ENCODE measurements around the gene CFDP1.
"Not testable (repeated sequence)": the region's sequence is repeated elsewhere in the genome, so short reads cannot be mapped to it uniquely, and the experiment has no call there.

The CFDP1 gene

DNA sequence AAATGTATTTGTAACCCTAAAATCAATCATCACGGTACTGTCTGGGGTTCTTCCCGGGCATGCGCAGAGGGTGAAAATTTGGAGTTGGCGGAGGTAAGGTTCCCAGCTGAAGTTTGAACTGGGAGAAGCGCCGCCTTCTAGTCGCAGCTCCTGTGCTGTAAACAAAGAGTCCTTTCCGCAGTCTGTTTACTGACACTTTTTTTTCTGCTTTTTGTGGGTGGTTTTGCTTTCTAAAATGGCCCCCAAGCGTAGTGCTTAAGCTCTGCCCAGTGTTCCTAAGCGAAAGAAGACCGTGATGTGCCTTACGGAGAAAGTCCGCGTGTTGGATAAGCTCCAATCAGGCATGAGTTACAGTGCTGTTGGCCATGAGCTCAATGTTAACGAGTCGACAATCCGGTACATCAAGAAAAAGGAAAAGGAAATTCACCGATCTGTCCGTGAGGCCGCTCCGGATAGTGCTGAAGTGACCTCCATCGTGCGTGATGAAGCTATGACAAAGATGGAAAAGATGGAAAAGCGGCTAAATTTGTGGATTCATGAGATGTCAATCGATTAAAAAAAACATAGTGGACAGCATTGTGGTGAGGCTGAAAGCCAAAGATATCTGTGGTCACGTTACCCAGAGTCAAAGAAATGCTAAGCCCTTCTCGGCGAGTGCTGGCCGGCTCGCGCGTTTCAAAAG, 570 bp upstream of the CFDP1 start:
- Histone ChIP-seq H3K36me3 (peaks cover 0 to 5% (median 0%) of the 10 kb centered on the region in 3 donors), H3K27ac (peak overlapping the region; percentile 96 to 99), H3K4me1 (peaks cover 0 to 32% (median 12%) of the 10 kb centered on the region in 4 donors), H3K4me3 (peak overlapping the region; percentile 73 to 92), H3K9me3 (no peaks in the 10 kb centered on the region), H3K27me3 (no peaks in the 10 kb centered on the region)
- peak; percentile 73 to 87 for DNase-seq
- intact Hi-C loops (cut with DNase I; ENCODE audit: low total_unique reads), result no loop called here
- TF ChIP-seq CTCF (IDR thresholded peaks at IDR 0.05), result no peak

GRCh38 chr16:75429621-75430403, 3.5 kb downstream of the CFDP1 start:
- no peaks in the 10 kb centered on the region for H3K27me3 ChIP-seq
- TF ChIP-seq CTCF (IDR thresholded peaks at IDR 0.05), result no peak
- no peak for DNase-seq
- H3K4me1 ChIP-seq, result peaks cover 0 to 45% (median 19%) of the 10 kb centered on the region in 4 donors
- no peak overlapping the region for H3K27ac ChIP-seq
- no peak overlapping the region for H3K4me3 ChIP-seq
- intact Hi-C loops (cut with DNase I; ENCODE audit: low total_unique reads), result no loop called here
- H3K9me3 ChIP-seq, result no peaks in the 10 kb centered on the region
- peaks cover 0 to 5% (median 0%) of the 10 kb centered on the region in 3 donors for H3K36me3 ChIP-seq

GRCh38 chr16:75426524-75426923, 6.8 kb downstream of the CFDP1 start:
- H3K4me3 ChIP-seq; H3K9me3 ChIP-seq; intact Hi-C loops (cut with DNase I; ENCODE audit: low total_unique reads); H3K27me3 ChIP-seq; DNase-seq; H3K36me3 ChIP-seq: not testable (repeated sequence)
- Histone ChIP-seq H3K4me1 (peaks cover 0 to 45% (median 13%) of the 10 kb centered on the region in 4 donors), H3K27ac (peak overlapping the region in 1 of 2 donors; percentile 50)

- H3K27ac ChIP-seq; H3K9me3 ChIP-seq; intact Hi-C loops (cut with DNase I; ENCODE audit: low total_unique reads); DNase-seq; H3K36me3 ChIP-seq; H3K27me3 ChIP-seq; H3K4me3 ChIP-seq: not testable (repeated sequence)
- H3K4me1 ChIP-seq, result peaks cover 0 to 47% (median 16%) of the 10 kb centered on the region in 4 donors
Observed at GRCh38 chr16:75424105-75424762, 9.1 kb downstream of the CFDP1 start.

DNA sequence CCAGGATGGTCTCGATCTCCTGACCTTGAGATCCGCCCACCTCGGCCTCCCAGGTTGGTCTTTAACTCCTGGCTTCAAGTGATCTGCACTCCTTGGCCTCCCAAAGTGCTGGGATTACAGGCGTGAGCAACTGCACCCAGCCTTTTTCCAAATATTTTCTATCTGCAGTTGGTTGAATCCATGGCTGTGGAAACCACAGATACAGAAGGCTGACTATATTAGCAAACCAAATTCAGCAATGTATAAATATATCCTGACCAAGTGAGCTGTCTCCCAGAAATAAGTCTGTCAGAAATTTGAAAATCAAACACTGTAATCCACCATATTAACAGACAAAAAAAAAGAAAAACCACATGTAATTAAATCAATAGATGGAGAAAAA, 9.6 kb downstream of the CFDP1 start:
- TF ChIP-seq CTCF (IDR thresholded peaks at IDR 0.05), result no peak
- peaks cover 0 to 47% (median 16%) of the 10 kb centered on the region in 4 donors for H3K4me1 ChIP-seq
- H3K27me3 ChIP-seq, result no peaks in the 10 kb centered on the region
- no peak overlapping the region for H3K4me3 ChIP-seq
- H3K36me3 ChIP-seq, result no peaks in the 10 kb centered on the region
- no peak overlapping the region for H3K27ac ChIP-seq
- no peaks in the 10 kb centered on the region for H3K9me3 ChIP-seq
- DNase-seq, result no peak
- intact Hi-C loops (cut with DNase I; ENCODE audit: low total_unique reads), result no loop called here

GRCh38 chr16:75421820-75422126, 11.5 kb downstream of the CFDP1 start:
- no peak for TF ChIP-seq CTCF (IDR thresholded peaks at IDR 0.05)
- no peak for DNase-seq
- Histone ChIP-seq H3K4me1 (peaks cover 0 to 45% (median 16%) of the 10 kb centered on the region in 4 donors), H3K4me3 (no peak overlapping the region), H3K27ac (no peak overlapping the region), H3K27me3 (no peaks in the 10 kb centered on the region), H3K36me3 (no peaks in the 10 kb centered on the region), H3K9me3 (no peaks in the 10 kb centered on the region)
- intact Hi-C loops (cut with DNase I; ENCODE audit: low total_unique reads), result no loop called here

Data from tibial artery (tissue), 4 donors.